ENCODE measurements around the gene ATP5F1B.

The ATP5F1B gene

DNA sequence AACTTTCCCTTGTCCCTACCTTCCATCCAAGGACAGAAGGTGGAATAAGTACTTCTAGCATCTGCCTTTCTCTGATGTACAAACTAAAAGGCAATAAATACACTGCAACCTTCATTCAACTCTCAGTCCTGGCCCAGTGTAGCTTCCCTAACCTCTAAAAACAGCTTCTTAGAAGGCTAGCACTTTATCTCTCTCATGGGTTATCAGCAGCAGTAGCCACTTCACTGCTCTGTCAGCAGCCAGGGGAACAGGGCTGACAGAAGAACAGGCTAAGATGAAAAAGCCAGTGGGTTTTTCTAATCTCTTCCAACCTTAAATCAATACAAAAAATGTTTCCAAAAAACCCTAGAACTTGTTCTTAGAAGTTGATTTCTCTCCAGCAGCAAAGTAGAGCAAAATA is 28.9 kb downstream of the ATP5F1B start:
- no peak for DNase-seq (ENCODE audit: low spot score)

DNA sequence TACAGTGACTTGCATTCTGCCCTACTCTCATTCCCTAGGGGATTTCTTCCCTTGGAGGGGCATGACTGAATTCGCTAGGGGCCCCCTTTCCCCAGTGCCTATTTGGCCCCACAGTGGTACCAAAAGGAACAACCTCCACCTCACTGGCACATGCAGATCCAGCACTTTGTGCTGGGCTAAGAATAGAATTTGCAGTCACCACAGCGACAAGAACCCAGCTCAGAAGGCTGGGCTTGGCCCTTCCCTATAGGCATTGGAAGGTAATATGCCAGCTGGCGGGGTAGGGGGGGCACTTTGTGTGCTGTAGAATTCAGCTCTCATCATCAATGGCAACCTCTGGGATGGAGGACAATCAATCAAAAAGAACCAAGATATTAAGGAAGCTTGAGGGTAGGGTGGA is 29.5 kb downstream of the ATP5F1B start:
- DNase-seq (ENCODE audit: low spot score): no peak

GRCh38 chr12:56614627-56615026 is 31.2 kb downstream of the ATP5F1B start:
- no peak for DNase-seq (ENCODE audit: low spot score)

DNA sequence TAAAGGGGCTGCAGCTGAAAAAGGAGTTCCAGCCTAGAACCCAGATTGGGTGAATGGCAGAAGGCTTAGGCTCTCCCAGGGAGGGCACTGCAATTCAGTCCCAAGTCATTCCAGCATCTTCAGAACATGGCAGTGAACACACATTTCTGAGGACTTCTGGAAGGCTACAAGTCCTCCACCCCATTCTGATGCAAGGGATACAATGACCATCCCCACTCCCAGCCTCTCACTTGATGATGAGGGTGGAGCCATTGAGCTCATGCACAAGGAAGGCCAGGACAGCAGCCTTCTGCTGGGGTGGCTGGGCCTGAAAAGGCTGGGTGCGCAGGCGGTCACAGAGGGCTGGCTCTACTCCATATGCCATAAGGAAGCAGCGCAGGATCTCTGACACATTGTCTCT is 41.4 kb downstream of the ATP5F1B start:
- no peak for DNase-seq (ENCODE audit: low spot score)

- DNase-seq (ENCODE audit: low spot score): no peak
Measured at GRCh38 chr12:56602239-56602638, 43.5 kb downstream of the ATP5F1B start.

- peak; percentile 30 for DNase-seq (ENCODE audit: low spot score)
Measured at GRCh38 chr12:56601503-56601902, 44.3 kb downstream of the ATP5F1B start.

DNA sequence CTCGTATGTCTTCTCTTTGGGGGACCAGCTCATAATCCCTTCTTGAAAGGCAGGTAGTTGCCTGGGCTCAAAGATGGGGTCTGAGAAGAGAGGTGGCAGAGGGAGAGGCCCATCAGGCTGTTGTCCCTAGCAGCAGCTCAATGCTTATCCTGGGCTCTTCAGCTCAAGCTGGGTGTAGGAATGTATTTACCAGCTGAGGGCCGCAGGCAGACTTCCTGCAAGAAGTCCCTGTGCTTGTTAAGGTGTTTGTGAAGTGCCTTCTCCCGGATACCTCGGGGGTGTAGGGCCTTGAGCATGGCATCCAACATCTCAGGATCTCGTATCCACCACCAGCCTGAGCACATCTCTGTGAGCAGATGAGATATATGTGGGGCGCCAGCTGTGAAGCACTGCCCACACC is 45.0 kb downstream of the ATP5F1B start:
- no peak for DNase-seq (ENCODE audit: low spot score)

- DNase-seq (ENCODE audit: low spot score): no peak
Measured at GRCh38 chr12:56599797-56600196, 46.0 kb downstream of the ATP5F1B start.

- DNase-seq (ENCODE audit: low spot score): no peak
Measured at GRCh38 chr12:56599041-56599440, 46.7 kb downstream of the ATP5F1B start.

- no peak for DNase-seq (ENCODE audit: low spot score)
Measured at GRCh38 chr12:56596815-56597214, 49.0 kb downstream of the ATP5F1B start.

DNA sequence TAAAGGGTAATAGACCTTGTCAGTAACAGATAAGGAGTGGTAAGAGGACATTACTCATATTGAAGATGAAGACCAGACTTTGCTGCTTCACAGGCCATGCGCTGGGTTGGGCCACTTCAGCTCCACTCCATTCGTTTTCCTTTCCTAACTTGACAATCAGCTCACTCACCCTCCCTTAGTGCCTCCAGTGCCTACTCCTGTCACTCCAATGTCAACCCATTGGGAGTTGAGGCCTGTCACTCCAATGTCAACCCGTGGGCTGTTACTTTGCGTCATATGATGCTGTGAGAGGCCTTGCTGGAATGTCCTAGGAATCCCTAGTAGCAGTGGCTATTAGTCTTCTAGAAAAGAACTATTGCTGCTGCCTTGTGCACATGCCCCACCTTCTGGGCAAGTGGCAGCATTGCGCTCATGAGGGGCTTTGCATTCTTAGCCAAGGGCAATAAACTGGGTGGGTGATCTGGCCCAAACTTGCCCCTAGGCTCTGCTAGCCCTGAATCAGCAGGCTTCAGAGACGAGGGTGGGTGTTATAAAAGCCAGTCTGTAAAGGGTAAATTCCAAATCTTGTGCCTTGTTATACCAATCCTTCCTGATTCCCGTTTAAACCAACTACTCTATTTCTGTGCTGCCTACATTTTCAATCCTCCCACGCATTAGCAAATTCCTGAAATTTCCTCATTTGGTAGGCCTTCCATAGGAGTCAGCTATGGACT is 51.7 kb downstream of the ATP5F1B start:
- peak; percentile 77 for DNase-seq (ENCODE audit: low spot score)

DNA sequence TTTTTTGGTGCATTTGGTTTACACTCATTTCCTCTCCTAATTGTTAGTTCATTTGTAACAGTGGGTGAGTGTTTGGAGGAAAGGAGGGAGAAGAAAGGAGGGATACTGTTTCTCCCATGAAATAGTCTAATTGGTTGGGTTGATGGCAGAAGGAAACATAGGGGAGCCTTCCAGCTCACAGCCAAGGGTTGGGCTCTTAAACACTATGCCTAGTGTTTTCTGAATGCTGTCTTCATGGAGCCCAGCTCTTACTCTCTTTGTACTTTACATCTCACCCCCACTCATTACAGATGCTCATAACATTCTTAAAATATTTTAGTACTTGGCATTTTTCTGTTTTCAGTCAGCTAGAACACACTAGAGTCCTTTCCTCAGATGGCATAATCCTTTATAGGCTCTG is 53.8 kb downstream of the ATP5F1B start:
- DNase-seq (ENCODE audit: low spot score): no peak

DNA sequence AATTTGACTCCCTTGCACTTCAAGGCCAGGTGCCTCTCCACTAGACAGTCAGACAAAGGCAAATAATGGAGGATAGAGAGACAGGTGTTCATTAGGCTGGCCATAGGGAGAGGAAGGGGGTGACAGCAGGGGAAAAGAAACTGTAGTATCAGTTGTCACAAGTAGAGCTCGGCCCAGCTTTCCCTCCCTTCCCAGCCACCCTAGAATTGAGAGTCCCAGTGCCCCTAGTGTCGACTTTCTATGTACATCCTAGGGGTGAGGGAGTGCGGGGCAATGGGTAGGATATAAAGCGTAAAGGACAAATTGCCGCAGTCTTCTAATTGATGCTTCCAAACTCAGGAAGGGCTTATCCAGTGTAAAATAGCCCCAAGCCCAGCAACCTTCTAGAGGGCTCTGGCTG is 54.7 kb downstream of the ATP5F1B start:
- DNase-seq (ENCODE audit: low spot score): no peak

DNA sequence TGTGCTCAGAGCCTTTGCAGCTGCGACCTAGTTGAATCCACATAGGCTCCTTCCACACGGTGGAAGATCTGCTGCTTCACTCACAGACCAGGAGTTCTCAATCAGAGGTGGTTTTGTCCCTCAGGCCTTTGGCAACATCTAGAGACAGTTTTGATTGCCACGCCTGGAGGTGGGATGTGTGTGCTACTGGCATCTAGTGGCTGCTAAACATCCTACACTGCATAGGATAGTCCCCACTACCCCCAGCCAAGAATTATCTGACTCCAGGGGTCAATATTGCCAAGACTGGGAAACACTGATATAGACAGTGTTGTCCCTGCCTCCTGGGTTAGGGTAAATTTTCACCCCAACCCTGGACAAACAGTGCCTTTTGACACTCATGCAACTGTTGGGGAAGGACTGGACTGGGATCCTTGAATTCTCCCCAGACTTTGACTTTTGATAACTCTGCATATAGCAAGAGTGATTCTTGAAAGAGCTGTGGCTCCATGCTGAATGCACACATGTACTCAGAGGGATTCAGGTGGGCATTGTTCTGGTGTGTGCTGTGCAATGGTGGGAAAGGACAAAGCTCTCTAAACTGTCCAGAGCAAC is 55.5 kb downstream of the ATP5F1B start:
- DNase-seq (ENCODE audit: low spot score): peak; percentile 41

- no peak for DNase-seq (ENCODE audit: low spot score)
Measured at GRCh38 chr12:56589783-56590182, 56.0 kb downstream of the ATP5F1B start.

Data from germinal center (tissue), 1 donor.